Lung (tissue), 12 donors: ENCODE data around the gene SLFN14. TPM values are rescaled to one million over a fixed set of nuclear protein-coding genes. Genes with fewer than 3 reads are reported as not detected.
"Not testable (repeated sequence)": the region's sequence is repeated elsewhere in the genome, so short reads cannot be mapped to it uniquely, and the experiment has no call there.

ENCODE experiments used
- ATAC-seq: fragments of 200-7000 bp; cut with Tn5 transposase; one replicate; pipeline ENCODE4 v1.9.1; 2020; ENCODE audit warnings: moderate number of reproducible peaks; ENCODE audit not compliant: insufficient read depth, low FRiP score
- DNase-seq, 3 donors: peaks; one replicate each; pipeline ENCODE4 v3.0.0-alpha.2; 2013 to 2017
- H3K27ac ChIP-seq, 2 donors: one replicate each; pipeline ENCODE4 v1.5.1; 2013; ENCODE audit warnings: mild to moderate bottlenecking in 2 of 2, moderate library complexity in 2 of 2, control low read depth in 1 of 2, inconsistent platforms in 1 of 2, low read depth in 1 of 2, low read length in 1 of 2
- H3K27me3 ChIP-seq, 3 donors: one replicate each; pipeline ENCODE4 v1.5.1; 2013; ENCODE audit warnings: low read length in 2 of 3; ENCODE audit not compliant: control insufficient read depth in 3 of 3, insufficient read depth in 3 of 3
- H3K36me3 ChIP-seq, 4 donors: one replicate each; pipeline ENCODE4 v1.5.1; 2013; ENCODE audit warnings: low read length in 4 of 4, mild to moderate bottlenecking in 1 of 4, moderate library complexity in 1 of 4; ENCODE audit not compliant: control insufficient read depth in 4 of 4, insufficient read depth in 4 of 4
- H3K4me1 ChIP-seq, 5 donors: one replicate each; pipeline ENCODE4 v1.5.1; 2013; ENCODE audit warnings: low read length in 5 of 5, mild to moderate bottlenecking in 2 of 5, moderate library complexity in 1 of 5; ENCODE audit not compliant: control insufficient read depth in 5 of 5, insufficient read depth in 5 of 5
- H3K4me3 ChIP-seq: one replicate; pipeline ENCODE4 v1.5.1; 2013; ENCODE audit warnings: mild to moderate bottlenecking, control low read depth, moderate library complexity
- H3K9ac ChIP-seq, 2 donors: one replicate each; pipeline ENCODE4 v1.5.1; 2013; ENCODE audit warnings: low read length in 2 of 2, control low read depth in 1 of 2; ENCODE audit not compliant: insufficient read depth in 1 of 2
- H3K9me3 ChIP-seq, 4 donors: one replicate each; pipeline ENCODE4 v1.5.1; 2013; ENCODE audit warnings: low read length in 3 of 4, mild to moderate bottlenecking in 1 of 4, moderate library complexity in 1 of 4; ENCODE audit not compliant: control insufficient read depth in 4 of 4, insufficient read depth in 3 of 4
- WGBS, 2 donors: extraction: QIAGEN DNeasy Blood & Tissue Kit; methylation state at CpG; one replicate each; pipeline ENCODE4 v1.1.7; 2013; 5-methylcytosine and 5-hydroxymethylcytosine counted together
- polyA plus RNA-seq, 2 donors: library from polyadenylated mRNA; stranded (reverse); fragments of 200-250 nt; gene quantifications; one replicate each; pipeline ENCODE4 v1.2.1, GENCODE V29; 2013
- total RNA-seq, 2 donors: library from RNA; depleted of rRNA in 1 of 2; stranded (reverse); fragments of >200 nt in 1 of 2; gene quantifications; one replicate each; pipeline ENCODE4 v1.2.1, GENCODE V29; 2014 to 2021
- TF ChIP-seq, protein P1 (sequence below): IDR thresholded peaks from 2 replicates; pipeline ENCODE4 v1.5.1; 2012; ENCODE audit warnings: mild to moderate bottlenecking; ENCODE audit errors: control extremely low read depth, extremely low read depth
- donor health status: control.
- donor health status: control.
- donor health status: Bipolar disorder and iron deficiency.
- donor health status: healthy.
- donor health status: DM: yes; HTN: yes; CAD: no.

Gene SLFN14
- total and polyA plus RNA-seq, 4 donors, result 0.34 to 2.3 TPM; not detected in 2

DNA sequence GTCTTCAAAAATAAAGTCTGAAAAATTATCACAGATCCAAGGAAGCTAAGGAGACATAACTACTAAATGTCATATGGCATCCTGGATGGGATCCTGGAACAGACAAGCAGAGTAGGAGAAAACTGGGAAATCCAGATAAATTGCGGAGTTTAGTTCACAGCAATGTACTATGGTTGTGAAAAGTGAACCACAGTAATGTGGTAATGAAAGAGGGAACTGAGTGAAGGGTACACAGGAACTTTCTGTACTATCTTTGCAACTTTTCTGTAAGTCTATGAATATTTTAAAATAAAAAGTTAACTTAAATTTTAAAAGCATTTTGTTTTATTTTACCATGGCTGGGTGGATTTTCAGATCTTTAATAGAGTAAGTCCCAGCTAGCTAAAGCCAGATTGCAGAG lies 39.5 kb downstream of the SLFN14 start:
- TF ChIP-seq, protein P1, sequence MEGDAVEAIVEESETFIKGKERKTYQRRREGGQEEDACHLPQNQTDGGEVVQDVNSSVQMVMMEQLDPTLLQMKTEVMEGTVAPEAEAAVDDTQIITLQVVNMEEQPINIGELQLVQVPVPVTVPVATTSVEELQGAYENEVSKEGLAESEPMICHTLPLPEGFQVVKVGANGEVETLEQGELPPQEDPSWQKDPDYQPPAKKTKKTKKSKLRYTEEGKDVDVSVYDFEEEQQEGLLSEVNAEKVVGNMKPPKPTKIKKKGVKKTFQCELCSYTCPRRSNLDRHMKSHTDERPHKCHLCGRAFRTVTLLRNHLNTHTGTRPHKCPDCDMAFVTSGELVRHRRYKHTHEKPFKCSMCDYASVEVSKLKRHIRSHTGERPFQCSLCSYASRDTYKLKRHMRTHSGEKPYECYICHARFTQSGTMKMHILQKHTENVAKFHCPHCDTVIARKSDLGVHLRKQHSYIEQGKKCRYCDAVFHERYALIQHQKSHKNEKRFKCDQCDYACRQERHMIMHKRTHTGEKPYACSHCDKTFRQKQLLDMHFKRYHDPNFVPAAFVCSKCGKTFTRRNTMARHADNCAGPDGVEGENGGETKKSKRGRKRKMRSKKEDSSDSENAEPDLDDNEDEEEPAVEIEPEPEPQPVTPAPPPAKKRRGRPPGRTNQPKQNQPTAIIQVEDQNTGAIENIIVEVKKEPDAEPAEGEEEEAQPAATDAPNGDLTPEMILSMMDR, result no peak
- Histone ChIP-seq H3K9ac (no peak overlapping the region), H3K9me3 (no peaks in the 10 kb centered on the region), H3K36me3 (no peaks in the 10 kb centered on the region), H3K4me3 (no peak overlapping the region), H3K4me1 (peaks cover 0 to 13% (median 1%) of the 10 kb centered on the region in 5 donors), H3K27me3 (peaks cover 0 to 14% (median 0%) of the 10 kb centered on the region in 3 donors), H3K27ac (no peak overlapping the region)
- ATAC-seq (no peak), DNase-seq (no peak)
- 33 to 64% methylated on average over 1 of the region's 1 CpG for WGBS, 2 donors

DNA sequence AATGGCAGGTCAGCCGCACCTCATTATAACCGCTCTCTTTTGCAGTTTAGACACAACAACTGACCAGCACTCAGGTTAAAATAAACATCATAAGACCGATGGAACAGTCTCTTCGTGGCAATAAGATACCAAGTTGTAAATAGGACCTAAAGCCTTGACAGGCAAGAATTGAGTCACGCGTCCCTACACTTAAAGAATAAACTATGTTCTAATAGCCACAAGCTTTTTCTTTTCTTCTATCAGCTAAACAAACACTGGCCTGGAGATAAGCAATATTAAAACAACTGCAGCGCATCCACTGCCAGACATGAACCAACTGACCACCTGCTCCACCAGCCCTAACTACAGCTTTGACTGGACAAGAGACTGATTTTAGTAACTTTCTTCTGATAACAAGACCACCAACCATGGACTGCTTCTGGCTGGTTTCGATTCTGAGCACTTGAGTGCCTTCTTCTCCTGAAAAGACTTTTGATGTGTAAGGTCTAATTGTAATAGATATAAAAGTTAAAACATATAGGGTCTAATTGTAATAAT lies 40.6 kb downstream of the SLFN14 start:
- TF ChIP-seq, protein P1, result no peak
- H3K9ac ChIP-seq, result no peak overlapping the region
- 62 to 76% methylated on average over 8 of the region's 8 CpGs for WGBS, 2 donors

DNA sequence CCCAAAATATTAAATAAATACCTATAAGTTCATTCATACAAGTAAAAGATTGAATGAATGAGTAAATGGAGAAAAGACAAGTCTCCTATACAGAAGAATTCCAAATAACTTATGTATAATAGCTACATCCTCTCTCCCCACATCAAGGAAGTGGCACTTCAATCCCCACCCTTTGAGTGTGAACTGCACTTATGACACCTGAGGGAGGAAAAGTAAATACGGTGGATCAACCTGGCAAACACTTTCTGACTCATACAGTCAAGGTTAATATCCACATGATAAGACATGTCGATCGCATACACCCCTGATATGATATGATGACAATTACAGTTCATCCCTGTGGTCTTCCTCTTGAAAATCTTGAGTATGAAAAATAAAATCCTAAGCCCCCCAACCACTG lies 41.2 kb downstream of the SLFN14 start:
- DNase-seq (no peak), ATAC-seq (no peak)
- Histone ChIP-seq H3K27ac (no peak overlapping the region), H3K9ac (no peak overlapping the region), H3K4me3 (no peak overlapping the region), H3K36me3 (no peaks in the 10 kb centered on the region), H3K27me3 (peaks cover 0 to 21% (median 0%) of the 10 kb centered on the region in 3 donors), H3K9me3 (no peaks in the 10 kb centered on the region), H3K4me1 (peaks cover 0 to 26% (median 3%) of the 10 kb centered on the region in 5 donors)
- TF ChIP-seq, protein P1, result no peak
- WGBS, 2 donors, result 53 to 80% methylated on average over 3 of the region's 3 CpGs

More for the DNA sequence above, 40.6 kb downstream of the SLFN14 start:
- peaks cover 0 to 21% (median 1%) of the 10 kb centered on the region in 5 donors for H3K4me1 ChIP-seq
- no peak overlapping the region for H3K27ac ChIP-seq
- H3K4me3 ChIP-seq, result no peak overlapping the region
- H3K9me3 ChIP-seq, result no peaks in the 10 kb centered on the region
- peaks cover 0 to 20% (median 0%) of the 10 kb centered on the region in 3 donors for H3K27me3 ChIP-seq
- ATAC-seq (no peak), DNase-seq (peak in 2 of 3 donors; percentile 64 to 69)
- H3K36me3 ChIP-seq, result no peaks in the 10 kb centered on the region

DNA sequence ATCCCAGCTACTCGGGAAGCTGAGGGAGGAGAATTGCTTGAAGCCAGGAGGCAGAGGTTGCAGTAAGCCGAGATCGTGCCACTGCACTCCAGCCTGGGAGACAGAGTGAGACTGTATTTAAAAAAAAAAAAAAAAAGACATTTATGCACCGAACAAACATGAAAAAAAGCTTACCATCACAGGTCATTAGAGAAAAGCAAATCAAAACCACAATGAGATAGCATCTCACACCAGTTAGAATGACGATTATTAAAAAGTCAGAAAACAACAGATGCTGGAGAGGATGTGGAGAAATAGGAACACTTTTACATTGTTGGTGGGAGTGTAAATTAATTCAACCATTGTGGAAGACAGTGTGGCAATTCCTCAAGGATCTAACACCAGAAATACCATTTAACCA lies 42.2 kb downstream of the SLFN14 start:
- not testable (repeated sequence) for H3K9ac ChIP-seq, ATAC-seq, H3K9me3 ChIP-seq, DNase-seq, H3K27ac ChIP-seq, H3K4me3 ChIP-seq, H3K36me3 ChIP-seq
- WGBS, 2 donors, result 83 to 89% methylated on average over 5 of the region's 5 CpGs
- H3K27me3 ChIP-seq, result peaks cover 0 to 24% (median 0%) of the 10 kb centered on the region in 3 donors
- H3K4me1 ChIP-seq, result peaks cover 0 to 31% (median 3%) of the 10 kb centered on the region in 5 donors
